Muscle of back (tissue), 11 donors: ENCODE data around the gene FANCL. TPM values are rescaled to one million over a fixed set of nuclear protein-coding genes. Genes with fewer than 3 reads are reported as not detected.
"Not testable (repeated sequence)": the region's sequence is repeated elsewhere in the genome, so short reads cannot be mapped to it uniquely, and the experiment has no call there.

Experiments
- DNase-seq, 3 donors: peaks; one replicate each; pipeline versions ENCODE4 v3.0.0 to v3.0.0-alpha.2; 2013
- polyA plus RNA-seq, 10 donors: library from polyadenylated mRNA; unstranded; fragments of 120-200 nt; gene quantifications; one replicate each; pipeline ENCODE4 v1.2.1, GENCODE V29; 2013; ENCODE audit not compliant: insufficient read length in 10 of 10

The FANCL gene
- polyA plus RNA-seq, 10 donors = 18.7 to 34.3 (median 26.5) TPM

GRCh38 chr2:58146707-58147106 is 94.4 kb downstream of the FANCL start:
- no peak for DNase-seq

- not testable (repeated sequence) for DNase-seq
These were observed 95.4 kb downstream of the FANCL start for GRCh38 chr2:58145769-58146168.

GRCh38 chr2:58140508-58141072 is 100.5 kb downstream of the FANCL start:
- peak; percentile 23 to 81 (median 55) for DNase-seq

- no peak for DNase-seq
These were observed 102.6 kb downstream of the FANCL start for GRCh38 chr2:58138396-58139030.

GRCh38 chr2:58137856-58138255 is 103.3 kb downstream of the FANCL start:
- DNase-seq = peak in 2 of 3 donors; percentile 26 to 48

GRCh38 chr2:58137221-58137620 is 103.9 kb downstream of the FANCL start:
- peak; percentile 14 to 40 (median 38) for DNase-seq

- no peak for DNase-seq
These were observed 105.3 kb downstream of the FANCL start for GRCh38 chr2:58135861-58136260.

GRCh38 chr2:58133395-58133794 is 107.7 kb downstream of the FANCL start:
- DNase-seq = no peak

- DNase-seq = peak in 2 of 3 donors; percentile 35 to 61
These were observed 109.7 kb downstream of the FANCL start for GRCh38 chr2:58131191-58132011.

- peak in 2 of 3 donors; percentile 12 to 44 for DNase-seq
These were observed 110.9 kb downstream of the FANCL start for GRCh38 chr2:58130238-58130637.

GRCh38 chr2:58127111-58127510 is 114.0 kb downstream of the FANCL start:
- DNase-seq = no peak

- no peak for DNase-seq
These were observed 118.6 kb downstream of the FANCL start for GRCh38 chr2:58122540-58122939.

GRCh38 chr2:58122040-58122439 is 119.1 kb downstream of the FANCL start:
- no peak for DNase-seq

GRCh38 chr2:58120626-58121229 is 120.4 kb downstream of the FANCL start:
- DNase-seq = no peak

- not testable (repeated sequence) for DNase-seq
These were observed 127.6 kb downstream of the FANCL start for GRCh38 chr2:58113563-58113962.

GRCh38 chr2:58110765-58111164 is 130.4 kb downstream of the FANCL start:
- no peak for DNase-seq

GRCh38 chr2:58109481-58109880 is 131.6 kb downstream of the FANCL start:
- no peak for DNase-seq

Other genes with a start within 250 kb of the FANCL start
- gene VRK2, start 194.5 kb downstream of the FANCL start, polyA plus RNA-seq = 10 to 100 TPM; 10.4 to 16.6 (median 15.1) TPM